HCT116 (cell line): ENCODE results near the gene KIAA0319L. TPM values are rescaled to one million over a fixed set of nuclear protein-coding genes. Genes with fewer than 3 reads are reported as not detected.

Experiments used
- ATAC-seq: fragments of 200-7000 bp; cut with Tn5 transposase; 2 replicates; pipeline ENCODE4 v1.9.1; 2020; ENCODE audit warnings: mild to moderate bottlenecking, moderate library complexity
- BruUV-seq: library from RNA; stranded (reverse); fragments of 400-500 nt; replicated peaks from 2 replicates; lab custom pipeline; 2021; lab: Mats Ljungman, UMichigan
- CTCF ChIA-PET: fragments of 300-600 bp; sonication (Branson Sonifier 250); formaldehyde crosslinking; loops from one replicate; lab custom pipeline; 2021; ENCODE audit warnings: antibody characterized with exemption; lab: Charles Lee
- POLR2A ChIA-PET: fragments of 300-600, 350-600 bp; sonication (Branson Sonifier 250); formaldehyde crosslinking; loops from one replicate; lab custom pipeline; 2021; ENCODE audit warnings: antibody characterized with exemption; lab: Charles Lee
- RAD21 ChIA-PET, 2 experiments: fragments of 300-600 bp; sonication (Branson Sonifier 250); formaldehyde crosslinking; loops; one replicate each; lab custom pipeline; 2023; ENCODE audit warnings: low total read pairs in 2 of 2; ENCODE audit not compliant: uncharacterized antibody in 2 of 2, unreplicated experiment in 2 of 2, low non-redundant PET in 1 of 2; lab: Charles Lee
- DNase-seq: peaks from one replicate; pipeline ENCODE4 v3.0.0-alpha.2; 2010; ENCODE audit warnings: low read depth, low spot score
- H2AFZ ChIP-seq: fragments of 200-600 bp; shearing (Covaris generic), sonication (generic); 2 replicates; pipeline ENCODE4 v1.6.1; 2017; ENCODE audit warnings: low read depth, mixed run types, mixed read lengths, antibody characterized with exemption, low read length; ENCODE audit not compliant: poor library complexity, severe bottlenecking
- H3K27ac ChIP-seq: 2 replicates; pipeline ENCODE4 v1.5.1; 2012; ENCODE audit warnings: low read depth, low read length
- H3K27me3 ChIP-seq: fragments of 200-600 bp; sonication (generic); 2 replicates; pipeline ENCODE4 v1.6.1; 2016; ENCODE audit warnings: mixed run types, low read length, mixed read lengths; ENCODE audit not compliant: insufficient read depth
- H3K36me3 ChIP-seq, 2 experiments: fragments of 200-500 bp in 1 of 2; fragments of 200-600 bp in 1 of 2; sonication (Bioruptor generic) in 1 of 2; sonication (generic) in 1 of 2; 2 replicates each; pipeline versions ENCODE4 v1.5.1 to v1.6.1; 2014 to 2016; ENCODE audit warnings: low read length in 2 of 2, inconsistent platforms in 1 of 2, mixed read lengths in 1 of 2, mixed run types in 1 of 2; ENCODE audit not compliant: insufficient read depth in 2 of 2, control insufficient read depth in 1 of 2
- H3K4me1 ChIP-seq, 2 experiments: fragments of 200-600 bp in 1 of 2; sonication (generic) in 1 of 2; 2 replicates each; pipeline versions ENCODE4 v1.5.1 to v1.6.1; 2012 to 2017; ENCODE audit warnings: low read length in 2 of 2, inconsistent platforms in 1 of 2, mild to moderate bottlenecking in 1 of 2, mixed read lengths in 1 of 2, mixed run types in 1 of 2, moderate library complexity in 1 of 2; ENCODE audit not compliant: insufficient read depth in 2 of 2, control insufficient read depth in 1 of 2
- H3K4me2 ChIP-seq: fragments of 200-600 bp; sonication (generic); 2 replicates; pipeline ENCODE4 v1.6.1; 2017; ENCODE audit warnings: mixed run types, low read length, mixed read lengths
- H3K4me3 ChIP-seq, 2 experiments: fragments of 200-600 bp in 1 of 2; sonication (generic) in 1 of 2; replicated peaks in 1 of 2; 2 replicates each; pipeline ENCODE4 v1.5.1; 2011 to 2016; ENCODE audit warnings: low read length in 2 of 2, control low read depth in 1 of 2, low read depth in 1 of 2, mild to moderate bottlenecking in 1 of 2, mixed read lengths in 1 of 2, mixed run types in 1 of 2
- H3K79me2 ChIP-seq: fragments of 200-600 bp; sonication (generic); 2 replicates; pipeline ENCODE4 v1.6.1; 2017; ENCODE audit warnings: mild to moderate bottlenecking, mixed run types, low read length, moderate library complexity, mixed read lengths; ENCODE audit not compliant: insufficient read depth
- H3K9ac ChIP-seq: fragments of 200-600 bp; sonication (generic); 2 replicates; pipeline ENCODE4 v1.6.1; 2016; ENCODE audit warnings: low read length, mixed read lengths
- H3K9me2 ChIP-seq: fragments of 200-600 bp; sonication (generic), shearing (Covaris generic); 2 replicates; pipeline ENCODE4 v1.6.1; 2017; ENCODE audit warnings: mixed run types, mild to moderate bottlenecking, moderate library complexity; ENCODE audit not compliant: insufficient read depth
- H3K9me3 ChIP-seq, 2 experiments: fragments of 200-500 bp in 1 of 2; fragments of 200-600 bp in 1 of 2; sonication (Bioruptor generic) in 1 of 2; sonication (generic) in 1 of 2; 2 replicates each; pipeline ENCODE4 v1.6.1; 2014 to 2017; ENCODE audit warnings: low read length in 2 of 2, mixed read lengths in 2 of 2, inconsistent platforms in 1 of 2, low read depth in 1 of 2, mild to moderate bottlenecking in 1 of 2, mixed run types in 1 of 2, moderate library complexity in 1 of 2; ENCODE audit not compliant: control insufficient read depth in 1 of 2, insufficient read depth in 1 of 2
- H4K20me1 ChIP-seq: fragments of 200-600 bp; sonication (generic), shearing (Covaris generic); 2 replicates; pipeline ENCODE4 v1.6.1; 2017; ENCODE audit warnings: mixed run types, mild to moderate bottlenecking, moderate library complexity; ENCODE audit not compliant: insufficient read depth
- CBX3 ChIP-seq: IDR thresholded peaks from 2 replicates; pipeline ENCODE4 v1.6.1; 2012; ENCODE audit warnings: low read depth
- CEBPB ChIP-seq: IDR thresholded peaks from 2 replicates; pipeline ENCODE4 v1.6.1; 2012; ENCODE audit warnings: low read depth
- EGR1 ChIP-seq: IDR thresholded peaks from 2 replicates; pipeline ENCODE4 v1.6.1; 2012; ENCODE audit warnings: low read depth
- ELF1 ChIP-seq: IDR thresholded peaks from 2 replicates; pipeline ENCODE4 v1.6.1; 2012; ENCODE audit warnings: low read depth, borderline replicate concordance
- EZH2 ChIP-seq: fragments of 200-600 bp; sonication (generic); IDR thresholded peaks from 2 replicates; pipeline ENCODE4 v1.6.1; 2017; ENCODE audit warnings: antibody characterized with exemption, mixed run types
- EZH2phosphoT487 ChIP-seq: fragments of 200-600 bp; IDR thresholded peaks from 2 replicates; pipeline ENCODE4 v1.6.1; 2018; ENCODE audit warnings: antibody characterized with exemption, borderline replicate concordance
- JUND ChIP-seq: IDR thresholded peaks from 2 replicates; pipeline ENCODE4 v1.6.1; 2012
- POLR2AphosphoS5 ChIP-seq: IDR thresholded peaks from 2 replicates; pipeline ENCODE4 v1.6.1; 2011; ENCODE audit warnings: mild to moderate bottlenecking, low read depth, low read length, moderate library complexity
- RAD21 ChIP-seq: IDR thresholded peaks from 2 replicates; pipeline ENCODE4 v1.6.1; 2012; ENCODE audit warnings: low read depth, mild to moderate bottlenecking
- intact Hi-C: fragments of 100-400 bp; cut with micrococcal nuclease; formaldehyde crosslinking; loops from 2 replicates; pipeline ENCODE4 v1.10.0; 2022
- total RNA-seq: library from RNA; stranded (reverse); gene quantifications from one replicate; pipeline ENCODE4 v1.2.1, GENCODE V29; 2021; ENCODE audit not compliant: unreplicated experiment
- TF ChIP-seq, protein P1 (sequence below): IDR thresholded peaks from 2 replicates; pipeline ENCODE4 v1.6.1; 2011; ENCODE audit warnings: mild to moderate bottlenecking, low read length, moderate library complexity; ENCODE audit not compliant: insufficient replicate concordance; ENCODE audit errors: extremely low read depth
- TF ChIP-seq, protein P2 (sequence below), 3 experiments: fragments of 200-600 bp in 1 of 3; sonication (generic) in 1 of 3; IDR thresholded peaks in 2 of 3; conservative IDR thresholded peaks in 1 of 3; 2 replicates each; pipeline ENCODE4 v1.5.1; 2012 to 2017; ENCODE audit warnings: low read depth in 2 of 3, low read length in 2 of 3, antibody characterized with exemption in 1 of 3, borderline replicate concordance in 1 of 3, control low read depth in 1 of 3, mild to moderate bottlenecking in 1 of 3, mixed read lengths in 1 of 3, mixed run types in 1 of 3, moderate library complexity in 1 of 3; ENCODE audit not compliant: insufficient read depth in 1 of 3
- TF ChIP-seq, protein P3 (sequence below): IDR thresholded peaks from 2 replicates; pipeline ENCODE4 v1.6.1; 2012

The KIAA0319L gene
- total RNA-seq, 1 experiment from 2014 or later = 35.6 TPM

DNA sequence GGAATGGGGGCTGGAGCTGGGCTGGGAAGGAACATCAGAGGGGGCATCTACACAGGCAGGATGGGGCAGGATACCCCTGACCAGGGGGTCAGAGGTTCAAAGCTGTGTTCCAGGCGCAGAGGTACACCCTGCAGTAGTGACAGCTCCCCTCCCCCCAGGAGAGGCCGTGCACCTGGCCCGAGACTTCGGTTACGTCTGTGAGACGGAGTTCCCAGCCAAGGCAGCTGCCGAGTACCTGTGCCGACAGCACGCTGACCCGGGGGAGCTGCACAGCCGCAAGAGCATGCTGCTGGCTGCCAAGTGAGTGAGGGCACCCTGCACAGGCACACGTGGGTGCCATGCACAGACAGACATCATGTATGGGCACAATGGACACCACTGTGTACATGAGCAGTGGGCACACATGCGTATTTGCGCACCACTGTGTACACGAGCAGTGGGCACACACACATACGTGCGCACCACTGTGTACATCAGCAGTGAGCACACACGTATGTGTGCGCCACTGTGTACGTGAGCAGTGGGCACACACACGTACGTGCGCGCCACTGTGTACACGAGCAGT, 33.4 kb upstream of the KIAA0319L start (continued):
- TF ChIP-seq, protein P1, sequence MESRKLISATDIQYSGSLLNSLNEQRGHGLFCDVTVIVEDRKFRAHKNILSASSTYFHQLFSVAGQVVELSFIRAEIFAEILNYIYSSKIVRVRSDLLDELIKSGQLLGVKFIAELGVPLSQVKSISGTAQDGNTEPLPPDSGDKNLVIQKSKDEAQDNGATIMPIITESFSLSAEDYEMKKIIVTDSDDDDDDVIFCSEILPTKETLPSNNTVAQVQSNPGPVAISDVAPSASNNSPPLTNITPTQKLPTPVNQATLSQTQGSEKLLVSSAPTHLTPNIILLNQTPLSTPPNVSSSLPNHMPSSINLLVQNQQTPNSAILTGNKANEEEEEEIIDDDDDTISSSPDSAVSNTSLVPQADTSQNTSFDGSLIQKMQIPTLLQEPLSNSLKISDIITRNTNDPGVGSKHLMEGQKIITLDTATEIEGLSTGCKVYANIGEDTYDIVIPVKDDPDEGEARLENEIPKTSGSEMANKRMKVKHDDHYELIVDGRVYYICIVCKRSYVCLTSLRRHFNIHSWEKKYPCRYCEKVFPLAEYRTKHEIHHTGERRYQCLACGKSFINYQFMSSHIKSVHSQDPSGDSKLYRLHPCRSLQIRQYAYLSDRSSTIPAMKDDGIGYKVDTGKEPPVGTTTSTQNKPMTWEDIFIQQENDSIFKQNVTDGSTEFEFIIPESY = no peak
- TF ChIP-seq, protein P2, sequence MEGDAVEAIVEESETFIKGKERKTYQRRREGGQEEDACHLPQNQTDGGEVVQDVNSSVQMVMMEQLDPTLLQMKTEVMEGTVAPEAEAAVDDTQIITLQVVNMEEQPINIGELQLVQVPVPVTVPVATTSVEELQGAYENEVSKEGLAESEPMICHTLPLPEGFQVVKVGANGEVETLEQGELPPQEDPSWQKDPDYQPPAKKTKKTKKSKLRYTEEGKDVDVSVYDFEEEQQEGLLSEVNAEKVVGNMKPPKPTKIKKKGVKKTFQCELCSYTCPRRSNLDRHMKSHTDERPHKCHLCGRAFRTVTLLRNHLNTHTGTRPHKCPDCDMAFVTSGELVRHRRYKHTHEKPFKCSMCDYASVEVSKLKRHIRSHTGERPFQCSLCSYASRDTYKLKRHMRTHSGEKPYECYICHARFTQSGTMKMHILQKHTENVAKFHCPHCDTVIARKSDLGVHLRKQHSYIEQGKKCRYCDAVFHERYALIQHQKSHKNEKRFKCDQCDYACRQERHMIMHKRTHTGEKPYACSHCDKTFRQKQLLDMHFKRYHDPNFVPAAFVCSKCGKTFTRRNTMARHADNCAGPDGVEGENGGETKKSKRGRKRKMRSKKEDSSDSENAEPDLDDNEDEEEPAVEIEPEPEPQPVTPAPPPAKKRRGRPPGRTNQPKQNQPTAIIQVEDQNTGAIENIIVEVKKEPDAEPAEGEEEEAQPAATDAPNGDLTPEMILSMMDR (IDR thresholded peaks at IDR 0.05 in 2 of 3, conservative IDR thresholded peaks at IDR 0.05 in 1 of 3; ENCODE audit: borderline replicate concordance in 1 of 3, insufficient read depth in 1 of 3, low read depth in 2 of 3, low read length in 2 of 3) = no peak
- TF ChIP-seq POLR2AphosphoS5 (no peak), CBX3 (no peak)

DNA sequence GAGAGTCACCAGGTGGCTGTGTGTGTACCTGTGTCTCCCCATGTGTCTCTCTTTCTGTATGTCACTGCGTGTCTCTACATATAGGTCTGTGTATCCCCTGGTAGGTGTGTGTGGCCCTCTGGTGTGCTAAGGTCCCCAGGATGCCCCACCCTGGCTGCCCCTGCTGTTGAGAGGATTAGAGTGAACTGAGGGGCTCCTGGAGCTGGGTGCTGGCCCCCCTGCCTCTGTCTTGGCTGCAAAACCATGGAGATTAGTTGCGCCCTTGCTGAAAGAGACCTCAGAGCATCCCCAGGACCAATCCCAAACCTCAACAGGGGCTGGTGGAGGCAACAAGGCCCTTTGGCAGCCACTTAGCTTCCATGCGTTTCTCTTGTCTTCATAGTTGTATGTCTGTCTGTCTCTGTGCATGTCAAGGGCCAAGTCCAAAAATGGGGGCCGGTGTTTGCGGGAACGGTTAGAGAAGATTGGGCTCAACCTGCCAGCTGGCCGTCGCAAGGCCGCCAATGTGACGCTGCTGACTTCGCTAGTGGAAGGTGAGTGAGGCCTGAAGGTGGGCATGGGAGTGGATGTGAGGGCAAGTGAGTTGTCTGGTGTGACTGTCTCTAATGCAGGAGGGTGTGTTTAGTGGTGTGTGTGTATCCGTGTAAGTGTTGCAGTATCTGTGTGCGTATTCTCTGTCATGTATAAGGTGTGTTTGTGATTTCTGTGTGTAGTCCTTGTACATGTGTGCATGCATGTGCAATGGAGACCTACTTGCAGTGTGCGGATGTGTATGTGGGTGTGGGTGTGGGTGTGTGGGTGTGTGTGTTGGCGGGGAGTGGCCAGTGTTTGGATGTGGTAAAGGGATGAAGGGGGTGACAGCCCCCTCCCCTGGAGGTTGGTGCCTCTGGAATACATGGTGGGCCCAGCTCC, 32.6 kb upstream of the KIAA0319L start:
- BruUV-seq = no TSS peak
- DNase-seq = no peak
- Histone ChIP-seq H2AFZ (no peak overlapping the region), H3K9ac (no peak overlapping the region), H3K9me3 (no peaks in the 10 kb centered on the region), H3K9me2 (no peaks in the 10 kb centered on the region), H3K79me2 (no peaks in the 10 kb centered on the region), H3K4me3 (no peak overlapping the region), H3K36me3 (peaks cover 0 to 8% of the 10 kb centered on the region in 2 experiments; a peak in 1 of 4 replicates), H3K27me3 (no peaks in the 10 kb centered on the region), H4K20me1 (no peaks in the 10 kb centered on the region), H3K4me1 (no peaks in the 10 kb centered on the region), H3K4me2 (no peak overlapping the region), H3K27ac (no peak overlapping the region)
- ChIA-PET POLR2A (no interaction called here), RAD21 (no interaction called here), CTCF (no interaction called here)
- TF ChIP-seq, protein P1 = no peak
- TF ChIP-seq ELF1 (no peak), EZH2phosphoT487 (no peak), RAD21 (no peak), CBX3 (no peak), CEBPB (no peak), EGR1 (no peak), JUND (no peak), EZH2 (no peak)
- TF ChIP-seq, protein P2 (IDR thresholded peaks at IDR 0.05 in 2 of 3, conservative IDR thresholded peaks at IDR 0.05 in 1 of 3; ENCODE audit: borderline replicate concordance in 1 of 3, insufficient read depth in 1 of 3, low read depth in 2 of 3, low read length in 2 of 3) = no peak
- TF ChIP-seq, protein P3, sequence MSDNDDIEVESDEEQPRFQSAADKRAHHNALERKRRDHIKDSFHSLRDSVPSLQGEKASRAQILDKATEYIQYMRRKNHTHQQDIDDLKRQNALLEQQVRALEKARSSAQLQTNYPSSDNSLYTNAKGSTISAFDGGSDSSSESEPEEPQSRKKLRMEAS = no peak
- intact Hi-C loops = no loop called here
- ATAC-seq = no peak
